SK-N-MC (cell line): Measurements from ENCODE around the gene SEC24D.

Experiments
- EZH2 ChIP-seq: fragments of 200-600 bp; sonication (generic); IDR thresholded peaks from one replicate; pipeline ENCODE4 v1.6.1; 2017; ENCODE audit warnings: antibody characterized with exemption
- POLR2AphosphoS5 ChIP-seq: IDR thresholded peaks from 2 replicates; pipeline ENCODE4 v1.6.1; 2012; ENCODE audit warnings: mild to moderate bottlenecking, low read depth, low read length, borderline replicate concordance

GRCh38 chr4:118816538-118817177, 19.3 kb downstream of the SEC24D start:
- no peak for TF ChIP-seq POLR2AphosphoS5
- no peak for TF ChIP-seq EZH2
